T-helper 17 cell (primary cell): ENCODE measurements around the gene USP40. TPM values are rescaled to one million over a fixed set of nuclear protein-coding genes. Genes with fewer than 3 reads are reported as not detected.

Experiments used
- ATAC-seq: fragments of 150-1000 bp; cut with Tn5 transposase; 2 replicates; pipeline ENCODE4 v1.10.0; 2021; ENCODE audit warnings: mild to moderate bottlenecking, moderate library complexity
- DNase-seq, 3 donors: peaks; one replicate each; pipeline versions ENCODE4 v3.0.0 to v3.0.0-alpha.2; 2020 to 2021
- H3K9me3 ChIP-seq: one replicate; pipeline ENCODE4 v1.7.0; 2013; ENCODE audit warnings: low read length, mild to moderate bottlenecking; ENCODE audit not compliant: control insufficient read depth, poor library complexity, severe bottlenecking
- H3K27ac Mint-ChIP-seq: one replicate; pipeline ENCODE4 v1.8.0; 2022; ENCODE audit warnings: mild to moderate bottlenecking, moderate library complexity, mixed read lengths
- H3K27me3 Mint-ChIP-seq: one replicate; pipeline ENCODE4 v1.8.0; 2022; ENCODE audit warnings: mixed read lengths
- H3K36me3 Mint-ChIP-seq: one replicate; pipeline ENCODE4 v1.8.0; 2022; ENCODE audit warnings: low read depth, mixed read lengths
- H3K4me1 Mint-ChIP-seq: one replicate; pipeline ENCODE4 v1.8.0; 2022; ENCODE audit warnings: mild to moderate bottlenecking, mixed read lengths
- H3K4me3 Mint-ChIP-seq: one replicate; pipeline ENCODE4 v1.8.0; 2022; ENCODE audit warnings: mild to moderate bottlenecking, moderate library complexity, mixed read lengths
- total RNA-seq, 4 donors: library from RNA in 2 of 4; stranded (reverse) in 2 of 4; gene quantifications; one replicate each; pipeline ENCODE4 v1.2.3 and lab custom pipeline; 2022 to 2026

USP40 gene
- total RNA-seq, 2 donors from 2014 or later: 10.7 to 14.0 TPM

GRCh38 chr2:233450864-233451575 lies 115.6 kb downstream of the USP40 start:
- H3K27ac Mint-ChIP-seq: no peak overlapping the region
- no peak for ATAC-seq
- H3K4me3 Mint-ChIP-seq: no peak overlapping the region
- no peaks in the 10 kb centered on the region for H3K27me3 Mint-ChIP-seq
- peaks cover 3% of the 10 kb centered on the region for H3K36me3 Mint-ChIP-seq
- no peak for DNase-seq
- peaks cover 2% of the 10 kb centered on the region for H3K4me1 Mint-ChIP-seq
- no peaks in the 10 kb centered on the region for H3K9me3 ChIP-seq

- no peak overlapping the region for H3K27ac Mint-ChIP-seq
- no peak for DNase-seq
- H3K4me3 Mint-ChIP-seq: no peak overlapping the region
- peaks cover 2% of the 10 kb centered on the region for H3K4me1 Mint-ChIP-seq
- no peaks in the 10 kb centered on the region for H3K9me3 ChIP-seq
- ATAC-seq: no peak
- no peaks in the 10 kb centered on the region for H3K27me3 Mint-ChIP-seq
- H3K36me3 Mint-ChIP-seq: peaks cover 3% of the 10 kb centered on the region
These were observed 116.4 kb downstream of the USP40 start for GRCh38 chr2:233449921-233450863.

GRCh38 chr2:233449081-233449901 lies 117.3 kb downstream of the USP40 start:
- no peak overlapping the region for H3K4me3 Mint-ChIP-seq
- ATAC-seq (no peak), DNase-seq (no peak)
- H3K4me1 Mint-ChIP-seq: peaks cover 8% of the 10 kb centered on the region
- peaks cover 6% of the 10 kb centered on the region for H3K36me3 Mint-ChIP-seq
- no peaks in the 10 kb centered on the region for H3K9me3 ChIP-seq
- H3K27ac Mint-ChIP-seq: no peak overlapping the region
- no peaks in the 10 kb centered on the region for H3K27me3 Mint-ChIP-seq

- DNase-seq: no peak
- ATAC-seq: no peak
- Mint-ChIP-seq H3K27ac (peak overlapping the region; percentile 72), H3K4me1 (peaks cover 10% of the 10 kb centered on the region), H3K36me3 (peaks cover 6% of the 10 kb centered on the region), H3K27me3 (no peaks in the 10 kb centered on the region), H3K4me3 (no peak overlapping the region)
- H3K9me3 ChIP-seq: no peaks in the 10 kb centered on the region
These were observed 118.0 kb downstream of the USP40 start for GRCh38 chr2:233448575-233448974.

GRCh38 chr2:233448220-233448559 lies 118.4 kb downstream of the USP40 start:
- peaks cover 14% of the 10 kb centered on the region for H3K4me1 Mint-ChIP-seq
- ATAC-seq (no peak), DNase-seq (no peak)
- H3K27ac Mint-ChIP-seq: peak overlapping the region; percentile 72
- H3K36me3 Mint-ChIP-seq: peaks cover 6% of the 10 kb centered on the region
- H3K4me3 Mint-ChIP-seq: no peak overlapping the region
- H3K27me3 Mint-ChIP-seq: no peaks in the 10 kb centered on the region
- no peaks in the 10 kb centered on the region for H3K9me3 ChIP-seq

- Mint-ChIP-seq H3K4me1 (peaks cover 17% of the 10 kb centered on the region), H3K27ac (peak overlapping the region; percentile 72), H3K4me3 (no peak overlapping the region), H3K27me3 (no peaks in the 10 kb centered on the region), H3K36me3 (peaks cover 6% of the 10 kb centered on the region)
- ATAC-seq (no peak), DNase-seq (no peak)
- H3K9me3 ChIP-seq: no peaks in the 10 kb centered on the region
These were observed 118.9 kb downstream of the USP40 start for GRCh38 chr2:233447506-233448219.

- no peaks in the 10 kb centered on the region for H3K9me3 ChIP-seq
- Mint-ChIP-seq H3K27me3 (no peaks in the 10 kb centered on the region), H3K36me3 (peaks cover 3% of the 10 kb centered on the region), H3K4me1 (peaks cover 19% of the 10 kb centered on the region), H3K27ac (peak overlapping the region; percentile 72), H3K4me3 (no peak overlapping the region)
- ATAC-seq (no peak), DNase-seq (no peak)
These were observed 119.8 kb downstream of the USP40 start for GRCh38 chr2:233446606-233447305.

GRCh38 chr2:233446121-233446520 lies 120.5 kb downstream of the USP40 start:
- no peak for ATAC-seq
- no peaks in the 10 kb centered on the region for H3K27me3 Mint-ChIP-seq
- H3K9me3 ChIP-seq: no peaks in the 10 kb centered on the region
- peaks cover 3% of the 10 kb centered on the region for H3K36me3 Mint-ChIP-seq
- no peak overlapping the region for H3K27ac Mint-ChIP-seq
- H3K4me1 Mint-ChIP-seq: peaks cover 22% of the 10 kb centered on the region
- no peak for DNase-seq
- no peak overlapping the region for H3K4me3 Mint-ChIP-seq

- Mint-ChIP-seq H3K4me1 (peaks cover 22% of the 10 kb centered on the region), H3K36me3 (peaks cover 3% of the 10 kb centered on the region), H3K27me3 (no peaks in the 10 kb centered on the region), H3K4me3 (no peak overlapping the region), H3K27ac (peak overlapping the region; percentile 37)
- no peaks in the 10 kb centered on the region for H3K9me3 ChIP-seq
- no peak for ATAC-seq
- no peak for DNase-seq
These were observed 121.3 kb downstream of the USP40 start for GRCh38 chr2:233445152-233445830.

GRCh38 chr2:233444501-233444900 lies 122.1 kb downstream of the USP40 start:
- Mint-ChIP-seq H3K4me3 (no peak overlapping the region), H3K36me3 (peaks cover 7% of the 10 kb centered on the region), H3K4me1 (peaks cover 22% of the 10 kb centered on the region), H3K27ac (no peak overlapping the region), H3K27me3 (no peaks in the 10 kb centered on the region)
- H3K9me3 ChIP-seq: no peaks in the 10 kb centered on the region
- ATAC-seq: no peak
- no peak for DNase-seq

GRCh38 chr2:233443511-233444183 lies 122.9 kb downstream of the USP40 start:
- peak overlapping the region; percentile 78 for H3K27ac Mint-ChIP-seq
- DNase-seq (peak; percentile 63 to 75 (median 66)), ATAC-seq (peak; percentile 93)
- H3K9me3 ChIP-seq: no peaks in the 10 kb centered on the region
- H3K27me3 Mint-ChIP-seq: no peaks in the 10 kb centered on the region
- H3K36me3 Mint-ChIP-seq: peaks cover 11% of the 10 kb centered on the region
- H3K4me3 Mint-ChIP-seq: no peak overlapping the region
- H3K4me1 Mint-ChIP-seq: peaks cover 24% of the 10 kb centered on the region
